Erythroblast (primary cell): Measurements from ENCODE around the gene DAPK2.

Source experiments
- GATA1 ChIP-seq: IDR thresholded peaks from 2 replicates; pipeline ENCODE4 v1.6.1; 2011; ENCODE audit warnings: low read depth, mild to moderate bottlenecking, control low read depth, low read length, moderate library complexity
- POLR2A ChIP-seq: IDR thresholded peaks from 2 replicates; pipeline ENCODE4 v1.6.1; 2011; ENCODE audit warnings: mild to moderate bottlenecking, low read length

GRCh38 chr15:64051093-64051402, 4.8 kb upstream of the DAPK2 start:
- TF ChIP-seq POLR2A (no peak), GATA1 (no peak)
